A673 (cell line): ENCODE data around the gene PHYHIPL. TPM values are rescaled to one million over a fixed set of nuclear protein-coding genes. Genes with fewer than 3 reads are reported as not detected.

ENCODE experiments used
- BruUV-seq: library from RNA; stranded (reverse); fragments of 400-500 nt; replicated peaks from 2 replicates; lab custom pipeline; 2021; lab: Mats Ljungman, UMichigan
- CTCF ChIA-PET: fragments of 300-600 bp; sonication (Branson Sonifier 250); formaldehyde crosslinking; loops from one replicate; lab custom pipeline; 2022; ENCODE audit warnings: antibody characterized with exemption; lab: Charles Lee
- POLR2A ChIA-PET: fragments of 300-600 bp; sonication (Branson Sonifier 250); formaldehyde crosslinking; loops from one replicate; lab custom pipeline; 2022; ENCODE audit warnings: antibody characterized with exemption; ENCODE audit not compliant: low non-redundant PET; lab: Charles Lee
- DNase-seq: peaks from one replicate; pipeline ENCODE4 v3.0.0-alpha.2; 2015; ENCODE audit warnings: low spot score
- H3K27ac ChIP-seq: fragments of 200-600 bp; sonication (generic); 2 replicates; pipeline ENCODE4 v1.5.1; 2016; ENCODE audit warnings: mixed run types, low read depth, mild to moderate bottlenecking, mixed read lengths, antibody characterized with exemption, low read length; ENCODE audit not compliant: poor library complexity, severe bottlenecking
- H3K27me3 ChIP-seq: fragments of 200-600 bp; sonication (generic); replicated peaks from 2 replicates; pipeline ENCODE4 v1.6.1; 2017; ENCODE audit warnings: mixed run types, low read depth, mild to moderate bottlenecking, mixed read lengths, antibody characterized with exemption, low read length; ENCODE audit not compliant: insufficient read depth, poor library complexity
- H3K36me3 ChIP-seq: fragments of 200-600 bp; sonication (generic); 2 replicates; pipeline ENCODE4 v1.6.1; 2016; ENCODE audit warnings: mixed run types, mild to moderate bottlenecking, mixed read lengths, antibody characterized with exemption, low read length; ENCODE audit not compliant: insufficient read depth, poor library complexity, severe bottlenecking
- H3K4me1 ChIP-seq: fragments of 200-600 bp; sonication (generic); 2 replicates; pipeline ENCODE4 v1.6.1; 2017; ENCODE audit warnings: mixed run types, mild to moderate bottlenecking, mixed read lengths, antibody characterized with exemption, low read length; ENCODE audit not compliant: insufficient read depth, poor library complexity, severe bottlenecking
- H3K4me3 ChIP-seq: fragments of 200-600 bp; sonication (generic); 2 replicates; pipeline ENCODE4 v1.5.1; 2016; ENCODE audit warnings: low read depth, mixed run types, mild to moderate bottlenecking, mixed read lengths, low read length; ENCODE audit not compliant: poor library complexity, severe bottlenecking
- H3K9me3 ChIP-seq: fragments of 200-600 bp; sonication (generic); 2 replicates; pipeline ENCODE4 v1.6.1; 2016; ENCODE audit warnings: mixed run types, low read depth, mild to moderate bottlenecking, mixed read lengths, antibody characterized with exemption, low read length; ENCODE audit not compliant: poor library complexity, severe bottlenecking
- CTCF ChIP-seq: fragments of 300-800, 200-600 bp; sonication (generic); conservative IDR thresholded peaks from 2 replicates; pipeline ENCODE4 v1.5.1; 2017; ENCODE audit warnings: low read depth, mild to moderate bottlenecking, antibody characterized with exemption, low read length, moderate library complexity, mixed read lengths
- EZH2 ChIP-seq: fragments of 200-600 bp; sonication (generic); IDR thresholded peaks from 2 replicates; pipeline ENCODE4 v1.6.1; 2017; ENCODE audit warnings: borderline replicate concordance, low read depth, mild to moderate bottlenecking, mixed read lengths, antibody characterized with exemption, low read length; ENCODE audit not compliant: poor library complexity, severe bottlenecking
- intact Hi-C: fragments of 100-400 bp; cut with micrococcal nuclease; formaldehyde crosslinking; loops from one replicate; pipeline ENCODE4 v1.10.0; 2022; ENCODE audit not compliant: unreplicated experiment
- total RNA-seq: library from RNA; stranded (reverse); gene quantifications from 2 replicates; pipeline ENCODE4 v1.2.3, GENCODE V29; 2021

Gene PHYHIPL
- total RNA-seq, 1 experiment from 2014 or later: 0.97 TPM

GRCh38 chr10:59276919-59277318 lies 100.5 kb downstream of the PHYHIPL start:
- CTCF ChIA-PET: no interaction called here
- Histone ChIP-seq H3K4me3 (no peak overlapping the region), H3K36me3 (no peaks in the 10 kb centered on the region), H3K4me1 (no peaks in the 10 kb centered on the region), H3K27me3 (no peaks in the 10 kb centered on the region), H3K27ac (no peak overlapping the region), H3K9me3 (no peaks in the 10 kb centered on the region)
- TF ChIP-seq CTCF (no peak), EZH2 (no peak)
- no peak for DNase-seq
- intact Hi-C loops: no loop called here
- BruUV-seq: no TSS peak
- POLR2A ChIA-PET: no interaction called here

GRCh38 chr10:59279476-59279875 lies 103.0 kb downstream of the PHYHIPL start:
- POLR2A ChIA-PET: no interaction called here
- no peaks in the 10 kb centered on the region for H3K27me3 ChIP-seq
- DNase-seq: no peak
- CTCF ChIA-PET: no interaction called here
- intact Hi-C loops: no loop called here
- H3K27ac ChIP-seq: no peak overlapping the region
- BruUV-seq: no TSS peak
- no peaks in the 10 kb centered on the region for H3K36me3 ChIP-seq
- TF ChIP-seq EZH2 (no peak), CTCF (no peak)
- H3K4me1 ChIP-seq: peaks cover 18% of the 10 kb centered on the region
- no peak overlapping the region for H3K4me3 ChIP-seq
- H3K9me3 ChIP-seq: no peaks in the 10 kb centered on the region

- DNase-seq: no peak
- Histone ChIP-seq H3K9me3 (no peaks in the 10 kb centered on the region), H3K36me3 (no peaks in the 10 kb centered on the region), H3K27me3 (no peaks in the 10 kb centered on the region), H3K4me3 (no peak overlapping the region), H3K27ac (no peak overlapping the region), H3K4me1 (peaks cover 18% of the 10 kb centered on the region)
- intact Hi-C loops: no loop called here
- TF ChIP-seq CTCF (no peak), EZH2 (no peak)
- POLR2A ChIA-PET: no interaction called here
- CTCF ChIA-PET: no interaction called here
- BruUV-seq: no TSS peak
Observed at GRCh38 chr10:59279991-59280505, 103.6 kb downstream of the PHYHIPL start.
